Upper lobe of left lung (tissue), 4 donors: ENCODE data around the gene ASB3.

Source experiments
- EP300 ChIP-seq, 4 donors: sonication (generic); formaldehyde crosslinking; IDR thresholded peaks; one replicate each; pipeline ENCODE4 v1.5.1; 2017; ENCODE audit warnings: antibody characterized with exemption in 4 of 4, control low read depth in 2 of 4
- POLR2AphosphoS5 ChIP-seq, 2 donors: sonication (generic); formaldehyde crosslinking; IDR thresholded peaks; one replicate each; pipeline ENCODE4 v1.5.1; 2017; ENCODE audit warnings: antibody characterized with exemption in 2 of 2
- TF ChIP-seq, protein P1 (sequence below), 6 experiments: fragments of 450-650 bp in 4 of 6; fragments of 200-600 bp in 2 of 6; sonication (generic) in 2 of 6; IDR thresholded peaks; one replicate each; pipeline ENCODE4 v1.5.1; 2016 to 2019; ENCODE audit warnings: antibody characterized with exemption in 6 of 6

GRCh38 chr2:53813151-53813550 lies 26.4 kb upstream of the ASB3 start:
- TF ChIP-seq, protein P1, sequence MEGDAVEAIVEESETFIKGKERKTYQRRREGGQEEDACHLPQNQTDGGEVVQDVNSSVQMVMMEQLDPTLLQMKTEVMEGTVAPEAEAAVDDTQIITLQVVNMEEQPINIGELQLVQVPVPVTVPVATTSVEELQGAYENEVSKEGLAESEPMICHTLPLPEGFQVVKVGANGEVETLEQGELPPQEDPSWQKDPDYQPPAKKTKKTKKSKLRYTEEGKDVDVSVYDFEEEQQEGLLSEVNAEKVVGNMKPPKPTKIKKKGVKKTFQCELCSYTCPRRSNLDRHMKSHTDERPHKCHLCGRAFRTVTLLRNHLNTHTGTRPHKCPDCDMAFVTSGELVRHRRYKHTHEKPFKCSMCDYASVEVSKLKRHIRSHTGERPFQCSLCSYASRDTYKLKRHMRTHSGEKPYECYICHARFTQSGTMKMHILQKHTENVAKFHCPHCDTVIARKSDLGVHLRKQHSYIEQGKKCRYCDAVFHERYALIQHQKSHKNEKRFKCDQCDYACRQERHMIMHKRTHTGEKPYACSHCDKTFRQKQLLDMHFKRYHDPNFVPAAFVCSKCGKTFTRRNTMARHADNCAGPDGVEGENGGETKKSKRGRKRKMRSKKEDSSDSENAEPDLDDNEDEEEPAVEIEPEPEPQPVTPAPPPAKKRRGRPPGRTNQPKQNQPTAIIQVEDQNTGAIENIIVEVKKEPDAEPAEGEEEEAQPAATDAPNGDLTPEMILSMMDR (IDR thresholded peaks at IDR 0.05): no peak
- no peak for TF ChIP-seq POLR2AphosphoS5 (IDR thresholded peaks at IDR 0.05)
- TF ChIP-seq EP300 (IDR thresholded peaks at IDR 0.05): no peak
